Hepatocyte (in vitro differentiated cells): ENCODE results near the gene SPATA24. TPM values are rescaled to one million over a fixed set of nuclear protein-coding genes. Genes with fewer than 3 reads are reported as not detected.
"Not testable (repeated sequence)": the region's sequence is repeated elsewhere in the genome, so short reads cannot be mapped to it uniquely, and the experiment has no call there.

Source experiments
- DNase-seq: peaks from one replicate; pipeline ENCODE4 v3.0.0-alpha.2; 2016; ENCODE audit warnings: low spot score
- H2AFZ ChIP-seq: fragments of 200-600 bp; sonication (generic); 2 replicates; pipeline ENCODE4 v1.6.0; 2016; ENCODE audit warnings: antibody characterized with exemption, mild to moderate bottlenecking
- H3K27ac ChIP-seq: fragments of 200-600 bp; sonication (generic); 2 replicates; pipeline ENCODE4 v1.5.1; 2016; ENCODE audit warnings: mild to moderate bottlenecking
- H3K27me3 ChIP-seq: fragments of 200-600 bp; sonication (generic); 2 replicates; pipeline ENCODE4 v1.6.1; 2016
- H3K36me3 ChIP-seq: fragments of 200-600 bp; sonication (generic); replicated peaks from 2 replicates; pipeline ENCODE4 v1.5.1; 2016; ENCODE audit warnings: low read depth; ENCODE audit not compliant: insufficient read depth
- H3K4me1 ChIP-seq: fragments of 200-600 bp; sonication (generic); 2 replicates; pipeline ENCODE4 v1.5.1; 2016; ENCODE audit warnings: mild to moderate bottlenecking, moderate library complexity; ENCODE audit not compliant: insufficient read depth
- H3K4me2 ChIP-seq: fragments of 200-600 bp; sonication (generic); 2 replicates; pipeline ENCODE4 v1.6.0; 2016
- H3K4me3 ChIP-seq: fragments of 200-600 bp; sonication (generic); 2 replicates; pipeline ENCODE4 v1.5.1; 2016; ENCODE audit warnings: mild to moderate bottlenecking
- H3K79me2 ChIP-seq: fragments of 200-600 bp; sonication (generic); 2 replicates; pipeline ENCODE4 v1.6.0; 2017; ENCODE audit warnings: mild to moderate bottlenecking
- H3K9me2 ChIP-seq: fragments of 200-600 bp; sonication (generic); replicated peaks from 2 replicates; pipeline ENCODE4 v1.6.0; 2017; ENCODE audit warnings: mild to moderate bottlenecking; ENCODE audit not compliant: insufficient read depth
- H3K9me3 ChIP-seq: fragments of 200-600 bp; sonication (generic); 2 replicates; pipeline ENCODE4 v1.5.1; 2016; ENCODE audit warnings: low read depth, mild to moderate bottlenecking
- H4K20me1 ChIP-seq: fragments of 200-600 bp; sonication (generic); 2 replicates; pipeline ENCODE4 v1.6.0; 2016; ENCODE audit warnings: mild to moderate bottlenecking; ENCODE audit not compliant: insufficient read depth, poor library complexity, severe bottlenecking
- EZH2 ChIP-seq: fragments of 200-600 bp; sonication (generic); IDR thresholded peaks from 2 replicates; pipeline ENCODE4 v1.6.1; 2016; ENCODE audit warnings: antibody characterized with exemption, mild to moderate bottlenecking, borderline replicate concordance
- EZH2phosphoT487 ChIP-seq: fragments of 200-600 bp; sonication (generic); IDR thresholded peaks from one replicate; pipeline ENCODE4 v1.6.1; 2018; ENCODE audit warnings: antibody characterized with exemption, mild to moderate bottlenecking, low read depth, moderate library complexity; ENCODE audit not compliant: unreplicated experiment, severe bottlenecking
- WGBS: methylation state at CpG from one replicate; pipeline ENCODE4 v1.1.6; 2016; ENCODE audit warnings: low lambda C conversion rate; ENCODE audit errors: missing lambda C conversion rate; 5-methylcytosine and 5-hydroxymethylcytosine counted together
- polyA plus RNA-seq: library from polyadenylated mRNA; unstranded; fragments of >200 nt; fragmentation: Nextera tagmentation; extraction: Ambion mirVana; gene quantifications from 2 replicates; pipeline ENCODE4 v1.2.1, GENCODE V29; 2016
- small RNA-seq: library from RNA; depleted of rRNA; stranded (forward); fragments of <200 nt; gene quantifications from one replicate; pipeline ENCODE3, GENCODE V24; 2014
- total RNA-seq: library from RNA; depleted of rRNA; stranded (reverse); fragments of >200 nt; gene quantifications from 2 replicates; pipeline ENCODE4 v1.2.3, GENCODE V29; 2014
- TF ChIP-seq, protein P1 (sequence below): fragments of 200-600 bp; sonication (generic); IDR thresholded peaks from 2 replicates; pipeline ENCODE4 v1.5.1; 2016; ENCODE audit warnings: antibody characterized with exemption, mild to moderate bottlenecking; ENCODE audit not compliant: poor library complexity

The SPATA24 gene
- total and polyA plus RNA-seq, 2 experiments from 2014 or later = 6.3 to 9.8 TPM

DNA sequence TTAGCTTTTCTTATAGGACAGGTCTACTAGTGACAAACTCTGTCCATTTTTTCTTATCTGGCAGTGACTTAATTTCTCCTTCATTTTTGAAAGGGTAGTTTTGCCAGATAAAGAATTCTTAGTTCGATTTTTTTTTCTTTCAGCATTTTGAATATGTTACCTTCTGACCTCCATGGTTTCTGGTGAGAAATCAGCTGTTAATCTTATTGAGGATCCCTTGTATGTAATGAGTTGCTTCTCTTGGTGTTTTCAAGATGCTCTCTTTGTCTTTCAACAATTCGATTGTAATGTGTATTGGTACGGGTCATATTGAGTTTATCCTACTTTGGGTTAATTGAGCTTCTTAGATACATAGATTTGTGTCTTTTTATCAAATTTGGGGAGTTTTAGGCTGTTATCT is 49.7 kb downstream of the SPATA24 start:
- Histone ChIP-seq H2AFZ (no peak overlapping the region), H3K9me3 (peaks cover 4% of the 10 kb centered on the region), H3K27ac (no peak overlapping the region), H3K36me3 (no peaks in the 10 kb centered on the region), H4K20me1 (peaks cover 99% of the 10 kb centered on the region), H3K27me3 (no peaks in the 10 kb centered on the region), H3K9me2 (no peaks in the 10 kb centered on the region), H3K4me1 (no peaks in the 10 kb centered on the region), H3K79me2 (peaks cover 100% of the 10 kb centered on the region), H3K4me2 (no peak overlapping the region), H3K4me3 (no peak overlapping the region)
- 99% methylated on average over 3 of the region's 3 CpGs for WGBS
- TF ChIP-seq, protein P1, sequence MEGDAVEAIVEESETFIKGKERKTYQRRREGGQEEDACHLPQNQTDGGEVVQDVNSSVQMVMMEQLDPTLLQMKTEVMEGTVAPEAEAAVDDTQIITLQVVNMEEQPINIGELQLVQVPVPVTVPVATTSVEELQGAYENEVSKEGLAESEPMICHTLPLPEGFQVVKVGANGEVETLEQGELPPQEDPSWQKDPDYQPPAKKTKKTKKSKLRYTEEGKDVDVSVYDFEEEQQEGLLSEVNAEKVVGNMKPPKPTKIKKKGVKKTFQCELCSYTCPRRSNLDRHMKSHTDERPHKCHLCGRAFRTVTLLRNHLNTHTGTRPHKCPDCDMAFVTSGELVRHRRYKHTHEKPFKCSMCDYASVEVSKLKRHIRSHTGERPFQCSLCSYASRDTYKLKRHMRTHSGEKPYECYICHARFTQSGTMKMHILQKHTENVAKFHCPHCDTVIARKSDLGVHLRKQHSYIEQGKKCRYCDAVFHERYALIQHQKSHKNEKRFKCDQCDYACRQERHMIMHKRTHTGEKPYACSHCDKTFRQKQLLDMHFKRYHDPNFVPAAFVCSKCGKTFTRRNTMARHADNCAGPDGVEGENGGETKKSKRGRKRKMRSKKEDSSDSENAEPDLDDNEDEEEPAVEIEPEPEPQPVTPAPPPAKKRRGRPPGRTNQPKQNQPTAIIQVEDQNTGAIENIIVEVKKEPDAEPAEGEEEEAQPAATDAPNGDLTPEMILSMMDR = no peak
- TF ChIP-seq EZH2 (no peak), EZH2phosphoT487 (no peak)
- DNase-seq = no peak

DNA sequence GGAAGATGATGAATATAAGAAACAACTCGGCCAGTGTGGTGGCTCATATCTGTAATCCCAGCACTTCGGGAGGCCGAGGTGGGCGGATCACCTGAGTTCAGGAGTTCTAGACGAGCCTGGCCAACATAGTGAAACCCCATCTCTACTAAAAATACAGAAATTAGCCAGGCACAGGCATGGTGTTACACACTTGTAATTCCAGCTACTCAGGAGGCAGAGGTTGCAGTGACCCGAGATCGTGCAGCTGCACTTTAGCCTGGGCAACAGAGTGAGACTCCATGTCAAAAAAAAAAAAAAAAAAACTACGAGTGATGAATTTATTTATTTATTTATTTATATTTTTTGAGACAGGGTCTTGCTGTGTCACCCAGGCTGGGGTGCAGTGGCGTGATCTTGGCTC is 56.0 kb downstream of the SPATA24 start:
- not testable (repeated sequence) for H3K4me3 ChIP-seq, H3K27ac ChIP-seq, H3K36me3 ChIP-seq, H3K4me2 ChIP-seq, DNase-seq, H3K9me2 ChIP-seq, H3K27me3 ChIP-seq, H3K9me3 ChIP-seq, H2AFZ ChIP-seq
- Histone ChIP-seq H4K20me1 (peaks cover 99% of the 10 kb centered on the region), H3K79me2 (peaks cover 100% of the 10 kb centered on the region), H3K4me1 (peaks cover 13% of the 10 kb centered on the region)
- WGBS = 94% methylated on average over 9 of the region's 9 CpGs

Small RNA genes within 50 kb of the gene (small RNA-seq; reads per million reads assigned to genes)
- gene RNU5B-4P = not detected

Other genes with a start within 250 kb of the SPATA24 start
- 73.9 and 82.0 TPM in 2 replicates for gene SIL1, start 205.7 kb downstream of the SPATA24 start, total RNA-seq
- gene SIL1, start 205.7 kb downstream of the SPATA24 start, polyA plus RNA-seq = 176 and 197 TPM in 2 replicates
- gene MATR3, start 110.3 kb downstream of the SPATA24 start, total RNA-seq = 346 and 355 TPM in 2 replicates
- 176 and 183 TPM in 2 replicates for gene MATR3, start 110.3 kb downstream of the SPATA24 start, polyA plus RNA-seq
- gene PAIP2, start 62.2 kb downstream of the SPATA24 start, total RNA-seq = 62.1 and 65.3 TPM in 2 replicates
- 77.5 and 86.3 TPM in 2 replicates for gene PAIP2, start 62.2 kb downstream of the SPATA24 start, polyA plus RNA-seq
- gene SLC23A1, start 20.8 kb downstream of the SPATA24 start, total RNA-seq = 13.4 and 19.6 TPM in 2 replicates
- gene SLC23A1, start 20.8 kb downstream of the SPATA24 start, polyA plus RNA-seq = 3.0 and 3.3 TPM in 2 replicates
- not detected in 2 replicates for gene MZB1, start 14.2 kb downstream of the SPATA24 start, total RNA-seq
- gene MZB1, start 14.2 kb downstream of the SPATA24 start, polyA plus RNA-seq = 0.30 TPM in 1 of 2 replicates, not detected in the other
- gene PROB1, start 9.0 kb downstream of the SPATA24 start, total RNA-seq = 0.63 and 0.68 TPM in 2 replicates
- 0.10 TPM in 1 of 2 replicates, not detected in the other for gene PROB1, start 9.0 kb downstream of the SPATA24 start, polyA plus RNA-seq
- gene DNAJC18, start 35.4 kb upstream of the SPATA24 start, total RNA-seq = 10.6 and 11.5 TPM in 2 replicates
- 13.6 and 14.4 TPM in 2 replicates for gene DNAJC18, start 35.4 kb upstream of the SPATA24 start, polyA plus RNA-seq
- gene ECSCR, start 58.7 kb upstream of the SPATA24 start, total RNA-seq = 0.27 and 2.2 TPM in 2 replicates
- gene ECSCR, start 58.7 kb upstream of the SPATA24 start, polyA plus RNA-seq = 0.42 and 1.3 TPM in 2 replicates
- gene SMIM33, start 66.9 kb upstream of the SPATA24 start, total RNA-seq = not detected in 2 replicates
- not detected in 2 replicates for gene SMIM33, start 66.9 kb upstream of the SPATA24 start, polyA plus RNA-seq
- gene STING1, start 78.7 kb upstream of the SPATA24 start, total RNA-seq = 7.7 and 12.6 TPM in 2 replicates
- gene STING1, start 78.7 kb upstream of the SPATA24 start, polyA plus RNA-seq = 17.0 and 23.9 TPM in 2 replicates
- 85.9 and 100.0 TPM in 2 replicates for gene UBE2D2, start 157.2 kb upstream of the SPATA24 start, total RNA-seq
- gene UBE2D2, start 157.2 kb upstream of the SPATA24 start, polyA plus RNA-seq = 167 and 182 TPM in 2 replicates
- 90.9 and 110 TPM in 2 replicates for gene CXXC5, start 244.3 kb upstream of the SPATA24 start, total RNA-seq
- 98.7 and 106 TPM in 2 replicates for gene CXXC5, start 244.3 kb upstream of the SPATA24 start, polyA plus RNA-seq